CD4-positive, alpha-beta memory T cell (primary cell): Measurements from ENCODE around the gene SYT12. TPM values are rescaled to one million over a fixed set of nuclear protein-coding genes. Genes with fewer than 3 reads are reported as not detected.

Experiments used
- CTCF ChIA-PET: fragments of 350-600 bp; sonication (Branson Sonifier 250); formaldehyde crosslinking; loops from one replicate; lab custom pipeline; 2021; ENCODE audit warnings: inconsistent platforms; ENCODE audit not compliant: partially characterized antibody; lab: Charles Lee
- POLR2A ChIA-PET: fragments of 350-600 bp; sonication (Branson Sonifier 250); formaldehyde crosslinking; loops from one replicate; lab custom pipeline; 2021; ENCODE audit not compliant: partially characterized antibody; lab: Charles Lee
- DNase-seq, 5 donors: peaks; one replicate each; pipeline versions ENCODE4 v3.0.0 to v3.0.0-alpha.2; 2020 to 2022; ENCODE audit warnings: mixed read lengths in 1 of 5
- H3K27ac ChIP-seq: one replicate; pipeline ENCODE4 v1.7.0; 2013; ENCODE audit warnings: low read depth, low read length
- H3K27me3 ChIP-seq: 2 replicates; pipeline ENCODE4 v1.7.0; 2013; ENCODE audit warnings: mild to moderate bottlenecking, low read length, moderate library complexity; ENCODE audit not compliant: insufficient read depth
- H3K36me3 ChIP-seq: 2 replicates; pipeline ENCODE4 v1.7.0; 2013; ENCODE audit warnings: mild to moderate bottlenecking, low read length, moderate library complexity; ENCODE audit not compliant: insufficient read depth
- H3K4me1 ChIP-seq: 2 replicates; pipeline ENCODE4 v1.7.0; 2013; ENCODE audit warnings: mild to moderate bottlenecking, low read length, moderate library complexity; ENCODE audit not compliant: insufficient read depth
- H3K4me3 ChIP-seq, 2 donors: one replicate each; pipeline ENCODE4 v1.7.0; 2013; ENCODE audit warnings: low read length in 2 of 2, mild to moderate bottlenecking in 1 of 2
- H3K9me3 ChIP-seq, 2 donors: one replicate each; pipeline ENCODE4 v1.7.0; 2013; ENCODE audit warnings: low read length in 2 of 2, control low read depth in 1 of 2; ENCODE audit not compliant: control insufficient read depth in 1 of 2
- H3K27ac Mint-ChIP-seq, 7 donors: one replicate each; pipeline ENCODE4 v1.8.0; 2020 to 2021; ENCODE audit warnings: mixed read lengths in 7 of 7, mild to moderate bottlenecking in 6 of 7, inconsistent platforms in 3 of 7, moderate library complexity in 3 of 7
- H3K27me3 Mint-ChIP-seq, 2 donors: one replicate each; pipeline ENCODE4 v1.8.0; 2020 to 2021; ENCODE audit warnings: mixed read lengths in 2 of 2
- H3K36me3 Mint-ChIP-seq, 2 donors: one replicate each; pipeline ENCODE4 v1.8.0; 2020 to 2021; ENCODE audit warnings: mixed read lengths in 2 of 2, inconsistent platforms in 1 of 2, mild to moderate bottlenecking in 1 of 2
- H3K4me1 Mint-ChIP-seq, 4 donors: one replicate each; pipeline ENCODE4 v1.8.0; 2020 to 2021; ENCODE audit warnings: mixed read lengths in 4 of 4, mild to moderate bottlenecking in 1 of 4
- H3K4me3 Mint-ChIP-seq, 8 donors: one replicate each; pipeline ENCODE4 v1.8.0; 2020 to 2021; ENCODE audit warnings: mixed read lengths in 8 of 8, mild to moderate bottlenecking in 7 of 8, moderate library complexity in 6 of 8, inconsistent platforms in 3 of 8
- H3K9me3 Mint-ChIP-seq, 8 donors: one replicate each; pipeline ENCODE4 v1.8.0; 2020 to 2021; ENCODE audit warnings: mixed read lengths in 8 of 8, mild to moderate bottlenecking in 5 of 8, inconsistent platforms in 3 of 8, moderate library complexity in 1 of 8
- intact Hi-C: fragments of 100-400 bp; cut with micrococcal nuclease; formaldehyde crosslinking; loops from one replicate; pipeline ENCODE4 v1.15.1; 2023
- polyA plus RNA-seq, 2 donors: library from polyadenylated mRNA; unstranded; fragments of 300-500 nt; fragmentation: Illumina TruSeq; gene quantifications; one replicate each; pipeline ENCODE4 v1.2.3, GENCODE V29; 2021
- total RNA-seq, 2 experiments: library from RNA; stranded (reverse); gene quantifications; one replicate each; pipeline ENCODE4 v1.2.3, GENCODE V29; 2021

SYT12 gene
- total and polyA plus RNA-seq, 4 experiments from 2014 or later, result not detected

- Histone ChIP-seq H3K36me3 (no peaks in the 10 kb centered on the region), H3K4me1 (no peaks in the 10 kb centered on the region), H3K27ac (no peak overlapping the region), H3K4me3 (no peak overlapping the region), H3K9me3 (no peaks in the 10 kb centered on the region), H3K27me3 (no peaks in the 10 kb centered on the region)
- POLR2A ChIA-PET, result no interaction called here
- CTCF ChIA-PET, result no interaction called here
- no peak for DNase-seq
- Mint-ChIP-seq H3K36me3 (no peaks in the 10 kb centered on the region), H3K27me3 (peaks cover 3 to 17% of the 10 kb centered on the region in 2 donors), H3K4me3 (no peak overlapping the region), H3K27ac (no peak overlapping the region), H3K9me3 (no peaks in the 10 kb centered on the region), H3K4me1 (peaks cover 0 to under 1% (median 0%) of the 10 kb centered on the region in 4 donors)
- intact Hi-C loops, result no loop called here
These were observed 18.7 kb downstream of the SYT12 start for GRCh38 chr11:67041602-67042001.

- Histone ChIP-seq H3K27me3 (no peaks in the 10 kb centered on the region), H3K27ac (no peak overlapping the region), H3K4me3 (no peak overlapping the region), H3K9me3 (no peaks in the 10 kb centered on the region), H3K4me1 (no peaks in the 10 kb centered on the region), H3K36me3 (no peaks in the 10 kb centered on the region)
- no peaks in the 10 kb centered on the region for H3K36me3 Mint-ChIP-seq
- no peak overlapping the region for H3K27ac Mint-ChIP-seq
- H3K9me3 Mint-ChIP-seq, result no peaks in the 10 kb centered on the region
- intact Hi-C loops, result no loop called here
- H3K27me3 Mint-ChIP-seq, result peaks cover 5 to 15% of the 10 kb centered on the region in 2 donors
- POLR2A ChIA-PET, result no interaction called here
- peaks cover 0 to 2% (median 0%) of the 10 kb centered on the region in 4 donors for H3K4me1 Mint-ChIP-seq
- no peak overlapping the region for H3K4me3 Mint-ChIP-seq
- CTCF ChIA-PET, result no interaction called here
- no peak for DNase-seq
These were observed 20.8 kb downstream of the SYT12 start for GRCh38 chr11:67043572-67044349.

GRCh38 chr11:67044496-67044895 lies 21.6 kb downstream of the SYT12 start:
- H3K4me3 ChIP-seq, result no peak overlapping the region
- H3K27ac ChIP-seq, result no peak overlapping the region
- H3K36me3 Mint-ChIP-seq, result no peaks in the 10 kb centered on the region
- H3K9me3 Mint-ChIP-seq, result no peaks in the 10 kb centered on the region
- POLR2A ChIA-PET, result no interaction called here
- H3K9me3 ChIP-seq, result no peaks in the 10 kb centered on the region
- H3K4me1 Mint-ChIP-seq, result peaks cover 0 to 2% (median 0%) of the 10 kb centered on the region in 4 donors
- H3K27ac Mint-ChIP-seq, result no peak overlapping the region
- CTCF ChIA-PET, result no interaction called here
- DNase-seq, result no peak
- intact Hi-C loops, result no loop called here
- no peak overlapping the region for H3K4me3 Mint-ChIP-seq
- no peaks in the 10 kb centered on the region for H3K27me3 ChIP-seq
- H3K27me3 Mint-ChIP-seq, result peaks cover 5 to 15% of the 10 kb centered on the region in 2 donors
- H3K4me1 ChIP-seq, result no peaks in the 10 kb centered on the region
- H3K36me3 ChIP-seq, result no peaks in the 10 kb centered on the region

DNA sequence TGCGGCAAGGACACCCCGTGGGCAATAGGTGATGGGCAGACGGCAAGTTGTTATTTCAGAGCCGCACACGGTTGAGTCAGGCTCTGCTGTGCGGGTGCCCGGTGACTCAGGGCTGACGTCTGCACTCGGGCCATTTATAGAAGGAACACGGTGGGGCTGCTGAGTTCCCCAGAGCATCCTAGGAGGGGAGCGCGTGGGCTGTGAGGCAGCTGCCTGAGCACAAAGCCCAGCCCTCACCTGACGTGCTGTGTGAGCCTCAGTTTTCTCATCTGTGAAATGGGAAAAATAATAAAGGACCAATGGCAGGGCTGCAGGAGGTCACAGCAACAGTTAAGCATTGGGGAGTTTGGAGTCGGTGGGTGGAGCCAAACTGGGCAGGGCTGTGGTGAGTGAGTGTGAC lies 22.4 kb downstream of the SYT12 start:
- no peaks in the 10 kb centered on the region for H3K36me3 ChIP-seq
- Mint-ChIP-seq H3K27ac (no peak overlapping the region), H3K4me3 (no peak overlapping the region), H3K27me3 (peaks cover 5 to 15% of the 10 kb centered on the region in 2 donors), H3K4me1 (peaks cover 0 to 2% (median 0%) of the 10 kb centered on the region in 4 donors), H3K9me3 (no peaks in the 10 kb centered on the region), H3K36me3 (no peaks in the 10 kb centered on the region)
- H3K9me3 ChIP-seq, result no peaks in the 10 kb centered on the region
- CTCF ChIA-PET, result no interaction called here
- no peaks in the 10 kb centered on the region for H3K4me1 ChIP-seq
- no peaks in the 10 kb centered on the region for H3K27me3 ChIP-seq
- POLR2A ChIA-PET, result no interaction called here
- intact Hi-C loops, result no loop called here
- no peak overlapping the region for H3K27ac ChIP-seq
- DNase-seq, result no peak
- no peak overlapping the region for H3K4me3 ChIP-seq

DNA sequence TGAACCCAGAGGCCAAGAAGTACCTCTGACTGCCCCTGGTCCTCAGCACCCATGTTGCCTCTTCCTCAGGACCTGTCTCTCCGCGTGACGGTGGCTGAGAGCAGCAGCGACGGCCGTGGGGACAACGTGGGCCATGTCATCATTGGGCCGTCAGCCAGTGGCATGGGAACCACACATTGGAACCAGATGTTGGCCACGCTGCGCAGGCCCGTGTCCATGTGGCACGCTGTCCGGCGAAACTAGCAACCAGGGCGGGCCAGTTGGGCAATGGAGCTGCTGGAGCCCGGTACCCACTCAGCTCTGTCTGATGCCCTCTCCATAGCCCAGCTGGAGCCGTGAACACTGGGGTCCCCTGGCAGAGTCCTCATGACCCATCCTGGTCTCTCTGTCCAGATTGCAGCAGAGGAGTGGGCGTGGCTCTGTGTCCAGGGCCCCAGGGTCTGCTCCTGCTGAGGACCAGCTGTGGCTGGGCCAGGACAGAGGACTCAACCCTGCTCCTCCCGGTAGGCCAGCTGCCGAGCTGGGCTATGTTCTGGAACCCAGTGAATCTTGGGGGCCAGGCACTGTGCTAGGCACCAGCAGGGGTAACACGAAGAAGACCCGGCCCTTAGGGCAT lies 25.7 kb downstream of the SYT12 start:
- ChIA-PET CTCF (interaction anchor here (1.1 kb wide), 1 partner anchor 23 kb away, joined by 3 read pairs; no protein-coding TSS in a partner anchor), POLR2A (no interaction called here)
- no peaks in the 10 kb centered on the region for H3K9me3 Mint-ChIP-seq

GRCh38 chr11:67050139-67050538 lies 27.2 kb downstream of the SYT12 start:
- H3K27me3 Mint-ChIP-seq, result peaks cover 2 to 8% of the 10 kb centered on the region in 2 donors
- H3K27ac Mint-ChIP-seq, result no peak overlapping the region
- Histone ChIP-seq H3K36me3 (no peaks in the 10 kb centered on the region), H3K9me3 (no peaks in the 10 kb centered on the region), H3K4me1 (no peaks in the 10 kb centered on the region), H3K4me3 (no peak overlapping the region), H3K27ac (no peak overlapping the region), H3K27me3 (no peaks in the 10 kb centered on the region)
- intact Hi-C loops, result no loop called here
- H3K4me3 Mint-ChIP-seq, result no peak overlapping the region
- no peaks in the 10 kb centered on the region for H3K36me3 Mint-ChIP-seq
- ChIA-PET POLR2A (no interaction called here), CTCF (interaction anchor here (1.1 kb wide), 1 partner anchor 24 kb away, joined by 3 read pairs; no protein-coding TSS in a partner anchor)
- H3K9me3 Mint-ChIP-seq, result no peaks in the 10 kb centered on the region
- no peak for DNase-seq
- H3K4me1 Mint-ChIP-seq, result peaks cover 0 to 2% (median 0%) of the 10 kb centered on the region in 4 donors

More for the DNA sequence above, 25.7 kb downstream of the SYT12 start:
- no peaks in the 10 kb centered on the region for H3K36me3 ChIP-seq
- no peak overlapping the region for H3K27ac ChIP-seq
- no peaks in the 10 kb centered on the region for H3K9me3 ChIP-seq
- no peak overlapping the region for H3K4me3 ChIP-seq
- no peaks in the 10 kb centered on the region for H3K4me1 ChIP-seq
- Mint-ChIP-seq H3K4me3 (no peak overlapping the region), H3K36me3 (no peaks in the 10 kb centered on the region), H3K27ac (no peak overlapping the region), H3K4me1 (peaks cover 0 to 2% (median 0%) of the 10 kb centered on the region in 4 donors), H3K27me3 (peaks cover 2 to 10% of the 10 kb centered on the region in 2 donors)
- intact Hi-C loops, result no loop called here
- DNase-seq, result no peak
- H3K27me3 ChIP-seq, result no peaks in the 10 kb centered on the region

- ChIA-PET POLR2A (no interaction called here), CTCF (interaction anchor here (0.9 to 1.0 kb wide), 2 partner anchors 22 to 29 kb away, joined by 3 read pairs; no protein-coding TSS in a partner anchor)
- Mint-ChIP-seq H3K4me3 (no peak overlapping the region), H3K9me3 (no peaks in the 10 kb centered on the region), H3K4me1 (peaks cover 5 to 12% (median 8%) of the 10 kb centered on the region in 4 donors), H3K27ac (no peak overlapping the region), H3K27me3 (peaks cover 2 to 7% of the 10 kb centered on the region in 2 donors), H3K36me3 (no peaks in the 10 kb centered on the region)
- Histone ChIP-seq H3K4me1 (peaks cover 5% of the 10 kb centered on the region), H3K27me3 (no peaks in the 10 kb centered on the region), H3K4me3 (no peak overlapping the region), H3K9me3 (no peaks in the 10 kb centered on the region), H3K36me3 (no peaks in the 10 kb centered on the region), H3K27ac (no peak overlapping the region)
- intact Hi-C loops, result no loop called here
- no peak for DNase-seq
These were observed 28.4 kb downstream of the SYT12 start for GRCh38 chr11:67051180-67051893.
